GM18519 (cell line): ENCODE data around the gene FGFRL1.
A peak's percentile ranks its signal among the peaks of the same experiment; 100 is the strongest.
"Not testable (repeated sequence)": the region's sequence is repeated elsewhere in the genome, so short reads cannot be mapped to it uniquely, and the experiment has no call there.

Experiments used
- ATAC-seq: cut with Tn5 transposase; IDR thresholded peaks from one replicate; pipeline ENCODE4 v1.9.1; 2021; ENCODE audit warnings: mild to moderate bottlenecking, moderate library complexity; ENCODE audit not compliant: unreplicated experiment, low FRiP score

The FGFRL1 gene

DNA sequence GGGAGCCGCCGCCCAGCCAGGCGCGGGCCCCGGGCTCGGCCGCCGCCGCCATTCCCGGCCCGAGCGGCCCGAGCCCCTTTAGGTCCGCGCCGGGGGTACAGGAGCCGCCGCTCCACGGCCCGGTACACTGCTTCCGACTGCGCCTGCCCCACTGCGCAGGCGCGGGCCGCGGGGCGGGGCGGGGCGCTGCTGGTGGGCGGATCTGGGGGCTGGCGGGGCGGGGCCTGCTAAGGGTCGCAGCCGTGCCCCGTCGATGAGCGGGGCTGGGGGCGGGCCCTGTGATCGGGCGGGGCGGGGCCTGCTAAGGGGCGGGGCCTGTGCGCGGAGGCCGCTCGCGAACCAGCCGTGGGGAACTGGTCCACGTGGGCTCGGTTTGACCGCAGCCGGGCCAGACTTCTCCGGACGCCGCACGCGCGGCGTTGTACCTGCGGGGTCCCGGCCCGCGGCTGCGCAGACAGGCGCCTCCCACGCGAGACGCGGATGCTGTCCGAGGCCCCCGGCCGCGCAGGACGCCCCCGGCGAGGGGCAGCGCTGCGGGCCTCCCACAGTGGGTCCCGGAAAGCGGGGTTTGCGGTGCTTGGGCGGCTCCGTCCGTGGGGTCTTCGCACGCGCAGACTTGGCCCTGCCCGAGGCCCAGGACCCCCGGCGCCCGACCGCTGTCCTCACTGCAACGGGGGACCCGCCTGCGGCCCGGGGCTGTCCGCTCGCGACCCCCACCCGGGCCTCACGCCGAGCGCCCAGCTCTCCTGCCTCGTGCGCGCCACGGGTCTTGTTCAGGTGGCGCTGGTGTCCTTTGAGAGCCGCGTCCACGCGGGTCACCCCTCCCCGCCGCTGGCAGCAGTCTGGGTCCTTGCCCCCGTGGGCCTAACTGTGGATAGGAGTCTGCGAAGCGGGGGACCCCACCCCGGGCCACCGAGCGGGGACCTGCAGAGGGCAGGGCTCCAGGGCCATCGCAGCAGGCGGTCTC, 37.7 kb upstream of the FGFRL1 start, which contains the start of gene DGKQ:
TSS of gene DGKQ (minus strand) at position 139 of the 967 bp plus-strand sequence. CDS start at position 52, 87 bp downstream.
- no peak for ATAC-seq

DNA sequence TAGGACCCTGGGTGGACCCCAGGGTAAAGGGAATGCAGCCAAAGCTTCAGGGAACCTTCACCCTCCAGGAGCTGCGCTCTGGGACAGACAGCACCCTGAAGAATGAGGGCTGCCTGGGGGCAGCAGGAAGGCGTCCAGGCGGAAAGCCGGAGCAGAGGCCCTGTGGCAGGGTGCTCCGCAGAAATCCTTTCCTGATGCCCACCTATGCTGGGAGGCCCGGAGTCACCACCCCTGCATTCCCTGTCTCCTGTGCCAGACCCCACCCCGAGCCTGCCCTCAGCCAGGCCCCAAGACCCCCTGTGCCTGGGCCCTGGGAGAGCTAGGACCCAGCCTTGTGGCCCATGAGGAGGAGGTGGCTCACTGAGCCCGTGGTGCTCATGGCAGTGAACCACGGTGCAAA, 36.8 kb upstream of the FGFRL1 start:
- ATAC-seq, result no peak

DNA sequence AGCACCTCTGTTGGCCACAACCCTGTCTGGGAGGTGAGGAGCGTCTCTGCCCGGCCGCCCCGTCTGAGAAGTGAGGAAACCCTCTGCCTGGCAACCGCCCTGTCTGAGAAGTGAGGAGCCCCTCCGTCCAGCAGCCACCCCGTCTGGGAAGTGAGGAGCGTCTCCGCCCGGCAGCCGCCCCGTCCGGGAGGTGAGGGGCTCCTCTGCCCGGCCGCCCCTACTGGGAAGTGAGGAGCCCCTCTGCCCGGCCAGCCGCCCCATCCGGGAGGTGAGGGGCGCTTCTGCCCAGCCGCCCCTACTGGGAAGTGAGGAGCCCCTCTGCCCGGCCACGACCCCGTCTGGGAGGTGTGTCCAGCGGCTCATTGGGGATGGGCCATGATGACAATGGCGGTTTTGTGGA, 35.4 kb upstream of the FGFRL1 start:
- ATAC-seq, result not testable (repeated sequence)

DNA sequence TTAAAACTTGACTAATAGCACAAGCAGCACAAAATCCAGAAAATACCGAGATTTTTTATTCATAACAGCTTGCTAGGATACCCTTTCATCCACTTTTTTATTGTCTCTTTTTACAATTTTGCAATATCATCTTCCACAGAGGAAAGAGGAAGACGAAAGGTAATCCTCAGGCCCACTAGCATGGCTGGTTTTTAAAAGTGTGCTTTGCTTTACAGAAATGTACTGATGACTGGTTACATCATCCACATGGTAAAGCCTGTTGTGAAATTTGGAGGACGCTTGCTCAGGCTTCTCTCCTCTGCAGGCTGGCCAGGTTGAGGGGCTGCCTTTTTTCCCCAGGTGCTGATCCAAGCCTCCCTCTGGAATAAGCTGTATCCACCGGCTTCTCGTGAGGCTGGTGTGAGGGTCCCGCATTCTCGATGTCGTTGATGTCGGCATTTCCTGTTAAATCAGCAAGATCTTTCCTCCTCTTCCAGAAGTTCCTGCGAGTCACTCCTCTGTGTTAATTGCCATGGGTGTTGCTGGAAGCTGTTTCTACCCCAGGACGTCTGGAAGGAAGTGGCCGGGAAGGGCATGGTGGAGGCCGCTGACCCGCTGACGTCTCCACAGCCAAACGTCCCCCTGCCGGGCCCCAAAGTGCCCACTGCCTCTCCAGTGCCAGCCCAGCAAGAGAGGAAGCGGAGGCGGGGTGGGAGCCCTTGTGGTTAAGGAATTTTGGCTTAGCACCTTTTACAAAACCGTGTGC, 32.3 kb upstream of the FGFRL1 start:
- no peak for ATAC-seq

DNA sequence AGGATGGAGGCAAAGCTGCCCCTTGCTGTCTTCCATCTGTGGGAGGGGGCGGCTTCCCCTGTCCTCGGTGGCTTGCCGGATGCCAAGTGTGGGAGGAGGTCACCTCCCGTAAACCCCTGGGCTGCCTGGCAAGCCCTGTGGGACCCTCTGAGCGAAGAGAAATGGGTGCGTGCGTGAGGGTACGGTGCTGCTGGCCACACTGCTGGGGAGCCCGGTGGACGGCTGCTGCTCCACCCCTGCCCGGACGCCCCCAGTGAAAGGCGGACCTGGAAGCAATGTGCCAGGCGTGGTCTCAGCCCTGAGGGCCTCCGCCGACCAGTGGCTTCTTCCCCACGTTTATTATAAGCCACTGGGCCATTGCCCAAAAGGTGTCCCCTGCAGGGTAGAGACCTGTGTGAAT, 29.1 kb upstream of the FGFRL1 start:
- ATAC-seq, result no peak

DNA sequence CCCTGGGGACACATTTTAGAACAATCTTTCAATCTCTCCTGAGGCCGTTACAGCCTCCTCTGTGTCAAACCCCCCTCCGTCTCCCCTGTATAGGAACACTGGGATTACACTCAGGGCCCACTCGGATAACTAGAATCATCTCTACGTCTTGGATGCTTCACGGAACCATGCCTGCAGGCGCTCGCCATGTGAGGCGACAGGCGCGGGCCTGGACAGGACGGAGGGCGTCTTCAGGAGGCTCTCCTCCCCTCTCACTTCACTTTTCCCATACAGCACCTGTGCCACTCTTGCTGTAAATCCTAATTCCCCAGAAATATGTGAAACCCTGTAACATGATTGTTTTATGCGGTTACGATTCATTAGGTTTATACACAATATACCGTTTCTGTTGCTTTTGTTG, 28.6 kb upstream of the FGFRL1 start:
- no peak for ATAC-seq

DNA sequence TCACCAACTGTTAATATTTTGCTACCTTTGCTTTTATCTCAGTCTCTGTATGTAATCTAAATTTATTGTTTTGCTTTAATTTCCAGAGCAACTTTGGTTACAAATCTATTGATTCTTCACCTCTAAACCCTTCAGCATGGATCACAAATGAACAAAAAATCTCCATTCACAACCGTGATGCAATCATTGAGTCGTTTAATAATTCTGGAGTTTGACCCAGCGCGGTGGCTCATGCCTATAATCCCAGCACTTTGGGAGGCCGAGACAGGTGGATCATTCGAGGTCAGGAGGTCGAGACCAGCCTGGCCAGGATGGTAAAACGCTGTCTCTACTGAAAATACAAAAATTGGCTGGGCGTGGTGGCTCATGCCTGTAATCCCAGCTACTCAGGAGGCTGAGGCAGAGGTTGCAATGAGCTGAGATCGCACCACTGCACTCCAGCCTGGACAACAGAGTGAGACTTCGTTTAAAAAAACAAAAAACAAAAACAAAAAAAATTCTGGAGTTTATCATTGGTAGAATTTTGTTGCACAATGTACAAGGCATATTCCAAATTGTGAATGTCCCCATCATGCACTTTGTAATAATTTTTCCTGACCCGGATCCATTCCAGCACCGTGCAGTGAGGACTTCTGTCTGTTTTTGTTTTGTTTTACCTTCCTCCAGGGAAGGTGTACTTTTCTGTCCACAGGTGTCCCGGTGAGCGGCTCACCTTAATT, 26.9 kb upstream of the FGFRL1 start:
- no peak for ATAC-seq

DNA sequence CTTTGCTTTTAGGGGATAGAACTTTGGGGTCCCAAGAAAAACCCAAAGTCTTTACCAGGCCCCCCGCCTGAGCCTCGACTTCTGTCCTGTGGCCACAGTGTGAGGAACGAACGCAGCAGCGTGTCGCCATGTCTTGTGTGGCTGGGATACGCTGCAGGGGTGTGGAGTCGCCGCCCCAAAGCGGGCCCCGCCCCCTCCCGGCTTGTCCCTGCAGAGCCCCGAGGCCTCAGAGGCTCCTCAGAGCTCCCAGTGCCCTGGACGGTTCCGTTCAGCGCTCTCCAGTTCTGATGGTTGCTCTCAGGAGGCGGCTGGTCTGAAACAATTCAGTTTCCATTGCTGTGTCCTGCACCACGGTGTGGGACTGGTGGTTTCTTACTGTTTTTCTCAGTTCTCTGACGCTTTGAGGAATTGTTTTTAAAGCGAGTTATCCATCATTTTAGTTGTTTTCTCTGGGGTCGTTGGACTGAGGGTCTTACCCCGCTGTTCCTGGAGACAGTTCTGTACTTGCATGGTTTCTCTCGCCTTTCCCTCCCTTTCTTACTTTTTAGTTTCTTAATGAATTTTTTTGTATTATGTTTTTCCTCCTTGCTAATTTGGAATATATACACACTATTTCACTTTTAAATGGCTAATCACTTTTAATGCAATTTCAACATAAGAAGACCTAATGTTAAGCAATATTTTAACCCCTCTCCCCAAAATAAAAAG, 26.1 kb upstream of the FGFRL1 start:
- no peak for ATAC-seq

DNA sequence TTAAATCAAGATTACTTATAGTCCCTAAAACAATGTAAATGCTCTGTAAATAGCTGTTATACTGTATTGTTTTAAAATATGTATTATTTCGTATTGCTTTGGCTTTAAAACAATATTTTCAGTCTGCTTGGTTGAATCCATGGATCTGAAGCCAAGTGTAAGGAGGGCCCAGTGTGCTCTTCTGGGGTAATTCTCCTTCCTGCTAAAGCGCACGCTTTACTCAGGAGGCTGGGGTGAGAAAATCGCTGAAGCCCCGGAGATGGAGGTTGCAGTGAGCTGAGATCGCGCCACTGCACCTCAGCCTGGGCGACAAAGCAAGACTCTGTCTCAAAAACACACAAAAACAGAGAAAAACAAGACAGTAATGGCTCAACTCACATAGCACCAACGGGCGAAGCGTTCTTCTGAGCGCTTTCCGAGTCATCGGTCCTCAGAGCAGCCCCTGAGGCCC, 25.0 kb upstream of the FGFRL1 start:
- no peak for ATAC-seq

DNA sequence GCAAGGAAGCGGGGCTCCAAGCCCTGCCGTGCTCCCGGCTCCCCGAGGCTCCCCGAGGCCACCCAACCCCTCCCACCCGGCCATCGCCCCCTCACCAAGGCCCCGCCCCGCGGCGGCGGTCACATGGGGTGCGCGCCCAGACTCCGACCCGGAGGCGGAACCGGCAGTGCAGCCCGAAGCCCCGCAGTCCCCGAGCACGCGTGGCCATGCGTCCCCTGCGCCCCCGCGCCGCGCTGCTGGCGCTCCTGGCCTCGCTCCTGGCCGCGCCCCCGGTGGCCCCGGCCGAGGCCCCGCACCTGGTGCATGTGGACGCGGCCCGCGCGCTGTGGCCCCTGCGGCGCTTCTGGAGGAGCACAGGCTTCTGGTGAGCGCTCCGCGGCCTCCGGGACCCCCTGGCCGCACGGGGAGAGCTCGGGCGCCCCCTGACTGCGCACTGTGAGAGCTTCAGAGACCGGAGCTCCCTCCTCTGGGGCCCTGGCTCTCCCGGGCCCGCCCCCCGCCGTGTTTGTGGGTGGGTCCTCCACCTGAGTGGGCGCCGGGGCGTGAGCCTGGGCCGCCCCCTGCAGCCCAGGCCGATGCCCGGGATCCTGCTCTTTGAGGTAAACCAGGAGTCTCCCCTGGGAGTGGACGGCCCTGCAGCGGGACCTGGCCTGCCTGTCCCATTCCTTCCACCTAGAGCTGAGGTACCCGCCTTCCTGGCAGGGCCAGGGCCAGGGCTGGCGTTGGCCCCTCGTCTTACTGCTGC, 24.4 kb upstream of the FGFRL1 start, which contains the start of gene IDUA:
TSS of gene IDUA (plus strand) at position 166 of the 745 bp plus-strand sequence. CDS start at position 207, 41 bp downstream.
- peak; percentile 49 for ATAC-seq

DNA sequence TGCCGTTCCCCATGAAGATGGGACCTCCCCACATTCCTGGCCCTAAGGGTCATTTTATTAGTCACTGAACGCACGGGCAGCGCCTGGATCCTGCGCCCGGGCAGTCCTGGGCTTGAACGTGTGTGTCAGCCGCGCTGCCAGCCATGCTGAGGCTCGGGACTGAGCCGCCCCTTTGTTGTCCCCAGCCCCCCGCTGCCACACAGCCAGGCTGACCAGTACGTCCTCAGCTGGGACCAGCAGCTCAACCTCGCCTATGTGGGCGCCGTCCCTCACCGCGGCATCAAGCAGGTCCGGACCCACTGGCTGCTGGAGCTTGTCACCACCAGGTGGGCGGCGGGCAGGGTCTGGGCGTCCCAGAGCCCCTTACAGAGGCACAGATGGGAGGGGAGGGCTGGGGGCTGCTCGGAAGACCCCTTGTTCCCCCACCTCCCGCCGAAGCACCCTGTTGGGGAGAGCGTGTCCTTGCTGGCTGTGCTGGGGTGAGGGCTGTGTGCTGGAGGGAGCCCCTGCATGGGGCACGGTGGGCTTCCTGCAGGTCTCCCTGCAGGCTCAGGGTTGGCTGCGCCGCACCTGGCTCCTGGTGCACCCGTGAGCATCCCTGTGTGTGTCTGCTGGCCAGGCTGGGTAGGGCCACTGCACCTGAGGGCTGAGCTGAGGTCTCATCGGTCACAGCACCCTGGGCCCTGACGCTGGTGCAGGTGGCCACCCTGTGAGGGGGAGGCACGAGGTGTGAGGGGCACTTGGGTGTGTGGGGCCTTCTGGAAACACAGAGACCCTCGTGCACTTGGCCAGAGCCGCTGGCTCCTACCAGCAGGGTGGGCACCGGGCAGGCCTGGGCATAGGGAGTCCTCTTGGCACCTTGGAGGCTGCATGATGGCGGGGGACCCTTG, 23.6 kb upstream of the FGFRL1 start:
- no peak for ATAC-seq

DNA sequence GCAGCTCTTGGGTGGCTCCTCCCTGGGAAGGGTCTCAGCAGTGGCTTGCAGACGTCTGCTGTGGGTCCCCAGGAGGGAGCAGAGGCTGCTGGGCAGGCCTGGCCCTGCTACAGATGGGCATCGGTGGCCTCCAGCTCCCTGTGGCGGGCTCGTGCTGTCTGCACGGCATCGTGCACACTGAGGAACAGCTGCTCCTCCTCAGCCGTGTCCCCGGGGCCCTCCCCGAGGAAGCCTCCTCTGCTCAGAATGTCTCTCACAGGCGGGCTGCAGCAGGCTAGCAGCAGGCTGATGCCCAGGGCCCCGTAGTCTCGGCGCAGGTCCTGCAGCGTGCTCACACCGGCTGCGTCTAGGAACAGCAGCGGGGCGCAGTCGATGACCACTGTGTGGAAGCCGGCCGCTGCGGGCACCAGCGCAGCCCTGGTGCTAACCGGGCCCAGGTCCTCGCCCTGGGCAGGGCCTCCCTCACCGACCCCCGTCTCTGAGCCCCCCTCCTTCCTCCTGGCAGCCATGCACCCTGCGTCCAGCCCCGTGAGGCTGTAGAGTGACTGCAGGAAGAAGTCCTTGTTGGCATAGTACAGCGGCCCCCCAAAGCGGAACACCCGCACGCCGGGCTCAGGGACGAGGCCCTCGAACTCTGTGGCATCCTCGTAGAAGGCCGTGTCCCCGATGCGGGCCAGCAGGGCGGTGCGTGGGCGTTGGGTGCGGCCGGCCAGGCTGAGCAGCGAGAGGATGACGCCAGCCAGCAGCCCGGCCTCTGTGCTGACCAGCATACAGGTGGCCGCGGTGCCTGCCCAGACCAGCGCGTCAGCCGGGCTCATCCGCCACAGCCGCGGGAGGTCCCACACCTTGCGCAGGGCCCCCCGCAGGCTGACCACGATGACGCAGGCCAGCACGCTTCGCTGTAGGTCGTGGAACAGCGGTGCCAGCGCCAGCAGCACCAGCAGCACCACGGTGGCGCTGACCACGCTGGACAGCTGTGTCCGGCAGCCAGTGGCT, 22.4 kb upstream of the FGFRL1 start:
- no peak for ATAC-seq

DNA sequence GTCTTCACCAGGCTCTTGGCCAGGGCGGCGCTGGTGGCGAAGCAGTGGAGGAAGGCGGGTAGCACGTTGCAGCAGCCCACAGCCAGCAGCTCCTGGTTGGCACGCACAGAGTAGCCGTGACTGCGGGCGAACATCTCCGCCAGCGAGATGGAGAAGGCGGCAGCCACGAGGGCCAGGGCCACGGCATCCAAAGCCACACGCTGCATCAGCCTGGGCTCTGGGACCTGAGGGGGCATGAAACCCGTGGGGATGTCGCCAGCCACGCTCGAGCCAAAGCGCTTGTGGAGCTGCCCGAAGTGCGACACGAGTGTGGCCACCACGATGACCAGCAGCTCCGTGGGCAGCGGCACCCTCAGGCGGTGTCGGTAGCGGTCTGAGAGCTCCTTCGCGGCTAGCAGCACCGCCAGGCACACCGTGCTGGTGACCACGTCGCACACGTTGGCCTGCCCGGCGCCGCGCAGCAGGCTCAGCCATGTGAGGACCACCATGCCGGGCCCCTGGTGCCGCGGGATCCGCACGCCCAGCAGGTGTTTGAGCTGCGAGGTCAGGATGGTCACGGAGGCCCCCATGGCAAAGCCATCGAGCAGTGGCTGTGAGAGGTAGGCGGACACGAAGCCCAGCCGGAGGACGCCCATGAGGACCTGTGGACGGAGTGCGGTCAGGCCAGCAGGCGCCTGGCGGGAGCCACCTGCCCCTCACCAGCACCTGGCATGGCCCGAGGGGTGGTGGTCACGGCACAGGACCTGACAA, 21.5 kb upstream of the FGFRL1 start:
- ATAC-seq, result no peak

DNA sequence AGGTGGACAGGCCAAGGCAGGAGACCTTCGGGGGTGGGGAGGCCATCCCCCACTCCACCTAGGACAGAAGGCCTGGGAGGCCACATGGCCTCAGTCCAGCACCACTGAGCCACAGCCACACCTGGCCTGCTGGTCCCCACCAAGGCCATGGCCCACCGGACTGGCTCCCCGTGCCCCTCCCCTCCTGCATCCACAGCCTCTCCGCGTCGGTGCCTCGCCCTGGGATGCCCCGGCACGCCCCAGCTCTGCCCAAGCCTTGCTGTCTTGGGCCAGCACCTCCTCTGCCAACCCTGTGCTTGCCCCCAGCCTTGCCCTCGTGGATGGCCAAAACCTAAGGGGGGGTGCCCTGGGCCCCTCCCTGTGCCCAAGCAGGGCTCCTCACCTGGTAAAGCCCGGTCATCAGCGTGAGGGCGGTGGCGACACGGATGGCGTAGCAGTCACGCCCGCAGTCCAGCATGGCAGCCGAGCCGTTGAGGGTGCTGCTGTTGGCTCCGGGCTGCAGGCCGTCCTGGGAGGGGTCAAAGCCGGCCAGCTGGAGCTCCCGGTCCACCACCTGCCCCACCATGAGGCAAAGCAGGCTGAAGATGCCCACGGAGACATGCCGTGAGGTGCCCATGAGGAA, 20.6 kb upstream of the FGFRL1 start:
- ATAC-seq, result no peak

DNA sequence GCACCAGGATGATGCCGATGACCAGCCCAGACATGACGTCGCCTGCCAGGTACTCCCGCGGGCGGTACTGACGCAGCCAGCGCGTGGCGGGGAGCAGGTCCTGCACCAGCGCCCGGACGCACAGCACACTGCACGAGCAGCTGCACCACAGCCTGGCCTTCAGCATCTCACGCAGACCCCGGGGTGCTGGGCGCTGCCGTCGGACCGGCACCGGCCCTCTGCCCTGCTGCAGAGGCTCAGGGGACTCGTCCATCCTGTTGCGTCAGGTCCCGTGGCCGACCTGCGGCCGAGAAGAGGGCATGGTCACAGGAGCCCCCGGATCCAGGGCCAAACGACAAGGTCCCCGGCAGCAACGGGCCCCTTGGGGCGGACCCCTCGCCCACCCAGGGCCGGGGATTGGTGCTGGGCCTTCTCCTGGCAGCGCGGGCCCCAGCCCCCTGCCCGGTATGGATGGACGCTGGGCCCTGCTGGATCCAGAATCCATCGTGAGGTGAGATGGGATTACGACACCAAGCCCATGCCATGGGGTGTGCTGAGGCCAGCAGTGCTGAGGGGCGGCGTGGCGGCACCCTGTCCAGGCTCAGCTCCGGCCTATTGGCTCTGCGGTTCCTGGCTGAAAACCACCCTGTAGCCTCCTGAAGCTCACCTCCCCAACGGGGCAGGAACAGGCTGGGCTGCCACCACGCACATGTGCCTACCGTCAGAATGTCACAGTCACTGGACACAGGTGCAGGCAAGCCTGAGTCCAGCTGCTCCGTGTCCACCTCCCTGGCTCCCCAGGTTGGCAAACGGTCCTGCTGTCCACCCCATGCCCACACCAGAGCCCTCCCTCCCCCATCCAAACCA, 19.8 kb upstream of the FGFRL1 start:
- ATAC-seq, result no peak
